Activated T-cell treated with anti-CD3 and anti-CD28 coated beads, Interleukin-2, amount 50 U/mL, for 72 hours (primary cell): ENCODE results near the gene ARL3. TPM values are rescaled to one million over a fixed set of nuclear protein-coding genes. Genes with fewer than 3 reads are reported as not detected.
A peak's percentile ranks its signal among the peaks of the same experiment; 100 is the strongest.

Source experiments
- ATAC-seq, 2 donors: fragments of 150-1000 bp; cut with Tn5 transposase; replicated peaks in 1 of 2; 2 replicates each; pipeline ENCODE4 v1.10.0; 2021; ENCODE audit warnings: moderate library complexity in 2 of 2, mild to moderate bottlenecking in 1 of 2
- DNase-seq, 2 donors: peaks; one replicate each; pipeline ENCODE4 v3.0.0; 2021 to 2022; ENCODE audit warnings: mixed read lengths in 1 of 2
- H3K27ac Mint-ChIP-seq: one replicate; pipeline ENCODE4 v1.8.0; 2022; ENCODE audit warnings: mild to moderate bottlenecking, moderate library complexity, mixed read lengths
- H3K27me3 Mint-ChIP-seq: one replicate; pipeline ENCODE4 v1.8.0; 2022; ENCODE audit warnings: low read depth, mixed read lengths
- H3K36me3 Mint-ChIP-seq, 2 donors: one replicate each; pipeline ENCODE4 v1.8.0; 2022; ENCODE audit warnings: mixed read lengths in 2 of 2, mild to moderate bottlenecking in 1 of 2; ENCODE audit not compliant: insufficient read depth in 2 of 2
- H3K4me1 Mint-ChIP-seq: one replicate; pipeline ENCODE4 v1.8.0; 2022; ENCODE audit warnings: low read depth, mixed read lengths
- H3K4me3 Mint-ChIP-seq, 2 donors: one replicate each; pipeline ENCODE4 v1.8.0; 2022; ENCODE audit warnings: mild to moderate bottlenecking in 2 of 2, mixed read lengths in 2 of 2, moderate library complexity in 2 of 2
- H3K9me3 Mint-ChIP-seq, 2 donors: one replicate each; pipeline ENCODE4 v1.8.0; 2022; ENCODE audit warnings: mixed read lengths in 2 of 2
- total RNA-seq, 2 donors: library from RNA; stranded (reverse); gene quantifications; one replicate each; pipeline ENCODE4 v1.2.3, GENCODE V29; 2022

Gene ARL3
- total RNA-seq, 2 donors from 2014 or later, result 8.0 to 8.7 TPM

DNA sequence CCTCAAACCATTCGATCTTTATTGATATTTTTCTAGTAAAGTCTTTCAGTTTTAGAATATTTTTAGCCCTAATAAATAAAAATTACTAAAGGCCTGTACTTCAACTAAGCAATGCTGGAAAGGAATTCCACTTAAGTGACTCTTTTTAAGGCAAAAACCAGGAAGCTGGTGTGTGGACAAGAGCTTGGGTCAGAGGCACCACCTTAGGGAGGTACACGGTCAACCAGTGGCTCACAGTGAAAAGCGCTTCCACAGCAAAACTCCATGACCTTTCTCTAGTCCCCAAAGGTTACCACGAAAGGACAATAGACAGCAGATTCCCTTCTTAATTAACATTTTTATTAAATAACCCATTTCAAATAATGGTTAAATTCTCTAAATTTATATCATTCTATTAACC is 31.2 kb downstream of the ARL3 start:
- ATAC-seq, result no peak
- H3K36me3 Mint-ChIP-seq, result peaks cover 2 to 6% of the 10 kb centered on the region in 2 donors
- no peak for DNase-seq
- H3K27me3 Mint-ChIP-seq, result no peaks in the 10 kb centered on the region
- no peak overlapping the region for H3K4me3 Mint-ChIP-seq
- H3K27ac Mint-ChIP-seq, result no peak overlapping the region
- peaks cover 12% of the 10 kb centered on the region for H3K4me1 Mint-ChIP-seq
- no peaks in the 10 kb centered on the region for H3K9me3 Mint-ChIP-seq

DNA sequence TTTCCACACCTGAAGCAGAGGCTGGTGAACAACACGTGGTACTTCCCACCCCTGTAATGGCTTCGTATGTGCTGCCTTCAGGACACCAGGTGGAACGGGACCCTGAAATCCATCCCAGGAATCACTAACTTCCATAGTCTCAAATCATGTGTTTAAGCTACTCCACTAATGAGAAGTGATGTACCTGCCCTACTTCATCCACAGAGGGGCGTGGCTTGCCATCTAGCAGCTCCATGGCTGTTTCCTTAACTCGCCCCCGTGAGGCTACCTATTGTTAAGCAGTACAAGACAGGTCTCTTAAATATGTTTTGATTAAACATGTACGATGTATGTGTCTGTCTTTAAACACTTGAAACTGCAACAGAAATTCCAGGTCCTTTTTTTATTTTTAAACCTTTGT is 31.8 kb downstream of the ARL3 start:
- no peak for DNase-seq
- Mint-ChIP-seq H3K9me3 (no peaks in the 10 kb centered on the region), H3K36me3 (peaks cover 2 to 6% of the 10 kb centered on the region in 2 donors), H3K4me3 (no peak overlapping the region), H3K27me3 (no peaks in the 10 kb centered on the region), H3K27ac (no peak overlapping the region), H3K4me1 (peaks cover 12% of the 10 kb centered on the region)
- ATAC-seq, result no peak

GRCh38 chr10:102681696-102682095 is 32.5 kb downstream of the ARL3 start:
- ATAC-seq (peak in 1 of 2 donors; percentile 19), DNase-seq (no peak)
- peaks cover 2 to 6% of the 10 kb centered on the region in 2 donors for H3K36me3 Mint-ChIP-seq
- peaks cover 12% of the 10 kb centered on the region for H3K4me1 Mint-ChIP-seq
- no peaks in the 10 kb centered on the region for H3K9me3 Mint-ChIP-seq
- no peaks in the 10 kb centered on the region for H3K27me3 Mint-ChIP-seq
- H3K4me3 Mint-ChIP-seq, result peak overlapping the region in 1 of 2 donors; percentile 7
- H3K27ac Mint-ChIP-seq, result no peak overlapping the region

- H3K27me3 Mint-ChIP-seq, result no peaks in the 10 kb centered on the region
- H3K27ac Mint-ChIP-seq, result no peak overlapping the region
- no peak for ATAC-seq
- peaks cover 0 to 3% of the 10 kb centered on the region in 2 donors for H3K36me3 Mint-ChIP-seq
- DNase-seq, result no peak
- H3K9me3 Mint-ChIP-seq, result no peaks in the 10 kb centered on the region
- no peak overlapping the region for H3K4me3 Mint-ChIP-seq
- H3K4me1 Mint-ChIP-seq, result peaks cover 29% of the 10 kb centered on the region
These were observed 34.6 kb downstream of the ARL3 start for GRCh38 chr10:102679596-102679995.

DNA sequence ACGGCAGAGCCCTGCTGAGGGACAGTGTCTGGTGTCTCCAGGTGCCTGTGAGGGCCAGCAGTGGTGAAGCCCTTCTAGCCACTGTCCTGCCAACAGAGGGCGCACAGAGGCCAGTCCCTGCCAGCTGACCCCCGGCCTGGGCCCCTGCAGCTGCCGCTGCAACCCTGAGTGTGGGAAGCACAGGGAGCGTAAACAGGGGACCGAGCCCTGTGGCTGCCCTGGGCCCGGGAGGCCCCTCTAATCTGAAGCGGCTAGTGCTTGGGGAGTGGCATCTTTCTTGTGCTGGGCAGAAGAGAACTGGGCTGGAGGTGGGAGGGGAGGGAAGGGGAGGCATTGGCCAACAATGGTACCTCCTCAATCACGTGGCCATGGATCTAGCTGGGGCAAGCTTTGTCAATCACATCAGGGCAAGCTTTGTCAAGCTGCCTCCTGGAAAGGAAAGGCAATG is 35.3 kb downstream of the ARL3 start:
- H3K36me3 Mint-ChIP-seq, result peaks cover 0 to 3% of the 10 kb centered on the region in 2 donors
- H3K27ac Mint-ChIP-seq, result no peak overlapping the region
- no peak overlapping the region for H3K4me3 Mint-ChIP-seq
- H3K27me3 Mint-ChIP-seq, result no peaks in the 10 kb centered on the region
- no peaks in the 10 kb centered on the region for H3K9me3 Mint-ChIP-seq
- peak; percentile 33 to 45 for DNase-seq
- ATAC-seq, result peak in 1 of 2 donors; percentile 30
- H3K4me1 Mint-ChIP-seq, result peaks cover 37% of the 10 kb centered on the region

DNA sequence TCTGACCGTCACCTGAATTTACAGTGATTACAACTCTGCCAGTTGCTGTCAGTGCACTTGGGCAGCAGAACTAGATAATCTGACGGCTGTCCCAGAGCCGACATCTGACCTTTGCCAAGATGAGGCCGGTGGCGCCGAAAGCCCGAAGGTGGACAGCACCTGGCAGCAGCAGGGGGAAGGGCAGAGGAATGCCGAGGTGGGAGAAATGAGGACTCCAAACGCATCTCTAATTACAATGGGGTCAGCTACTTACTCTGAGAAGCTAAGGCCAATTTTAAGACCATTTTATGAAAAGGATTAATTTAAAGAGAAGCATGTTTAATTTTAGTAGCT is 36.2 kb downstream of the ARL3 start:
- no peaks in the 10 kb centered on the region for H3K27me3 Mint-ChIP-seq
- DNase-seq (no peak), ATAC-seq (no peak)
- H3K4me3 Mint-ChIP-seq, result no peak overlapping the region
- no peak overlapping the region for H3K27ac Mint-ChIP-seq
- H3K4me1 Mint-ChIP-seq, result peaks cover 45% of the 10 kb centered on the region
- H3K36me3 Mint-ChIP-seq, result peaks cover 0 to 3% of the 10 kb centered on the region in 2 donors
- no peaks in the 10 kb centered on the region for H3K9me3 Mint-ChIP-seq

DNA sequence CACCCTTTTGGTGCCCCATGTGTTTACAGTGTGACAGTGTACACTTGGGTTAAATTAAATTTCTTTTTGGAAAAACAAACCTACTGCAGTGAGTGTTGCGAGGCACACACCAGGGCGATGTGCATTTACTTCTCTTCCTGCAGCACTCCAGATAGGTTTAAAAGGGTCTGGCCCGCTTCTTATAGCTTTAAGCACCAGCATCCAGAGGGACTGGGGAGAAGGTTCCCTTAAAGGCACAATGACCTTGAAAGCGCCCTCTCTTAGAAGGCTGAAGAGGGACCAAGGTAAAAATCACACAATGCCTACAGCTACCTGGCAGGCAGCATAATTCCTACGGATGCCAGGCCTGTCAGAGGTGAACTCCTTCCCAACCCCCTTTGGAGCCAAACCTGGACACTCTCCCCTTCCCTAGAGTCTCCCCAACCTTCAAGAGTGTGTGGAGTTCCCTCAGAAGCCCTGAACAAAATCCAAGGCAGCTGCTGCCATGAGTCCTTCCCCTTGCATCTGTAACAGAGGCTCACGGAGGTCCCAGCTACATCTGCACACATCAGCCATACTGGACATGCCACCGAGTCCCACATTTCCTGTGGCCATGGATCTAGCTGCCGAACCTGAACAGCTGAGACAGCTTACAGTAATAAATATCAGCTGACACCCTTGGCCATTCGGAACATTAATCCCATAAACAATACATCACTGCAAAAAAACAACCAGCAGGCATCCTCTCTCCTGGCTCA is 36.7 kb downstream of the ARL3 start:
- Mint-ChIP-seq H3K9me3 (no peaks in the 10 kb centered on the region), H3K4me1 (peaks cover 45% of the 10 kb centered on the region), H3K36me3 (peaks cover 0 to 3% of the 10 kb centered on the region in 2 donors), H3K27ac (no peak overlapping the region), H3K4me3 (no peak overlapping the region), H3K27me3 (no peaks in the 10 kb centered on the region)
- DNase-seq (no peak), ATAC-seq (no peak)

DNA sequence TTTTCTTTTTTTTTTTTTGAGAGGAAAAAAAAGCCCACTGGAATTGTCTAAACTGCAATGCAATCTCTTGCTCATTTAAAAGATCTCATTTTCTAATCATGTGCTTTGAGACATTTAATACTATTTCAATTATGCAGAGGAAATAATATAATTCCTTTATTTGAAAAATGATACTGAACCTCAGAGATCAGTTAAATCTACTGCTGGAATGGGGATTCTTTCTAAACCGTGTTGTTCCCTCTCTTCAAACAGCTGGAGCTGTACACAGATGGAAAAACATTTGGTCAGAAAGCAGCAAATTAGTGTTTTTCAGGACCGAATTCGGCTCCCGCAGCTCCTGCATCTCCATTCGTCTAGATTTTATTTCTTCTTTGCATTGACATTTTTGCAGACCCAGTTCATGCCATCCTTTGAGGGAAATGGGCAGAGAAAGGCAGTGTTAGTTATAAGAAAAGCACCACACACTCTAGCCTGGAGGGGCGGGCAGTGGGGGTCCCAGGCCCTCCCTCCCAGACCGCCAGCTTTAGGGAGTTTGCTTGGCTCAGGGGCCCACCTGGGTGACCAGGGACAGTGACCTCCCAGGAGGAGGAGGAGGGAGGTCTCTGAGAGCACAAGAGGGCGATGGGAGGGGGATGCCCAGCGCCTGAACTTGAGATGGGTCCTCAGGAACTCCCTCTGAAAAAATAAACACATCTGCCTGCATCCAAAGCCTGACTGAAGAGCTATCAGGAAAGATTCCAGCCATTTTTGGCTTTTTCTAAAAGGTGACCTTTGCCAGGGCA is 37.5 kb downstream of the ARL3 start:
- Mint-ChIP-seq H3K9me3 (no peaks in the 10 kb centered on the region), H3K27me3 (no peaks in the 10 kb centered on the region), H3K4me3 (no peak overlapping the region), H3K27ac (no peak overlapping the region), H3K36me3 (no peaks in the 10 kb centered on the region), H3K4me1 (peaks cover 39% of the 10 kb centered on the region)
- no peak for ATAC-seq
- no peak for DNase-seq

DNA sequence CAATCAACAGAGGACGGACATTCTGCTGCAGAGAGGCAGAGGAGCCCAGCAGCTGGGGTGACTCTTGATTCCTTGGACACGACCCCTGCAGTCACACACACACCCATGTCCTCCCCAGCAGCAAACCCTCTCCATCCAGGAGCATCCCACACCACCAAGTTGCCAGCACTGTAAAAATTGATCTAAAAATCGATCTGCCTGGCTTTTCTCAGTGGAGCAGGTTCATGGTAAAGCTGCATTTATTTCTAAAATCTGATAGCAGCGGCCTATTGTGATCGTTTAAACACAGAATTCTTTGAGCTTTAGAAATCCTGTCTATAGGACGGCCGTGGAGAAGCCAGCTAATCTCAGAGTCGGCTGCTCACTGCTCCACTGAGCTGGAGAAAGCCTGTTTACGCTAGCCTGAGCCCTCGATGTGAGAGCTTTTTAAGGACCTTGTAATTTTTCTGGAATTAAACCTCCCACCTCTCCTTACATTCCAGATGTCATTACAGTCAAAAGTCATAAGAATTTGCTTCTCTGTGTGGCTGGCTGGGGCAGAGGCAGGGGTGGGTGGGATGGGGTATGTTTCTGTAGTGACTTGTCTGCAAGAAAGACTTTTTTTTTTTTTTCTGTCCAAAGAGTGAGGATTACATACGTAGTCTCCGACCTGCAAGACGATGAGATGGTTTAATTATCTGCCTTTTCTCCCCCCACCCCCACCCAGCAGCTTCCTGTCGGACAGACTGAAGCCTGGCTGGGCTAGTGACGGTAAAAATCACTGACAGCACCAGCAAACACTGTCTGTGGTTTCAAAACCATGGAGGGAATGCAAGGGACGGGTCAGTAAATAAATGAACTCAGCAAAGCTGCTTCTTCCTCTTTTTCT is 38.3 kb downstream of the ARL3 start:
- Mint-ChIP-seq H3K36me3 (no peaks in the 10 kb centered on the region), H3K4me1 (peaks cover 34% of the 10 kb centered on the region), H3K27me3 (no peaks in the 10 kb centered on the region), H3K4me3 (no peak overlapping the region), H3K27ac (no peak overlapping the region), H3K9me3 (no peaks in the 10 kb centered on the region)
- no peak for ATAC-seq
- DNase-seq, result no peak

DNA sequence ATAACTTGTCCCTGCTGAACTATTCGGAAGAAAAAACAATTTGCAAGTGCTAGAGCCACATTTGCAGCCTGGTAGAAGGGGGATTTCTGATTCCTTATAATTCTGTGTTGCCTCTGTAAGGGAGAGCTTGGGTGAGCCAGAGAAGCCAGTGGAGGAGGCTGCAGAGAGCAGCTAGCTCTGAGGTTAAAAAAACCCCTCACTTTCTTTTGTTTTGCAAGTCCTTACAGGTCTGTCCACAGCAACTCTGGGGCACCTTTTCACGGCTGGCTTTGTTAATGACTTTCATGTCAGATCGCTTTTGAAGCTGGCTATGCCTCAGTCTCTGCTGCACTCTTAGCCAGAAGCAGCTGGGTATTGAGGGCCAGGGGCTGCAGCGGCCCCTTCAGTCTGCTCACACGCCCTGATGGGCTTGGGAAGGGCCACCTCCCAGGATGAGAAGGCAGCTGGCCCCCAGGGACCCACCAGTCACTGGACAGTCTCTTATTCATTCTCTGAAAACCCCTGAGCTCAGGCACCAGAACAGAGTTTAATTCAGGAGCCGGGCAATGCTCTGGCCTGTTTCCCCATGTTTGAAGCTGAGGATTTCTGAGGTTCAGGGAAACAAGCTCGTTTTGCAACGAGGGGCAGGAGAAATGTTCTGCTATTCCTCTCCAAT is 39.1 kb downstream of the ARL3 start:
- ATAC-seq (no peak), DNase-seq (no peak)
- Mint-ChIP-seq H3K9me3 (no peaks in the 10 kb centered on the region), H3K4me1 (peaks cover 34% of the 10 kb centered on the region), H3K27ac (no peak overlapping the region), H3K4me3 (peak overlapping the region; percentile 75 to 83), H3K36me3 (no peaks in the 10 kb centered on the region), H3K27me3 (no peaks in the 10 kb centered on the region)

DNA sequence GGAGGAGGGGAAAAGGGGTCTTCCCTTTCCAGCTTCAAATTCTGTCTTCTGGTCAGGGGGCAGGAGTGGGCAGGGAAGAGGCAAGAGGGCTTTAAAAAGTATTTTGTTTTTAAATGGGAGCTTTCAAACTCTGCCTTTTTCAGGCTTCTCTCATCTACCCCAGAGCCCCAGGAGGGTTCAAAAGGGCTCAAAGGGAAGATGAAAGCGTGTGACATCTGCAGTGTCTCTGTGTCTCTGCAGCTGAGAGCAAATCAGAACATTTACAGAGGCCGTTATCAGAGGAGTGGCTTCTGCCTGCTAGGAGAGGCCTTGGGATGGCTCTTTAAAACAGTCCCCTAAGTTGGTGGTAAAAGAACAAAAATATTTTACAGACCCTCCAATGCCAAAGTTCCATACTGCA is 39.6 kb downstream of the ARL3 start:
- Mint-ChIP-seq H3K36me3 (no peaks in the 10 kb centered on the region), H3K4me1 (peaks cover 34% of the 10 kb centered on the region), H3K27ac (peak overlapping the region; percentile 45), H3K9me3 (no peaks in the 10 kb centered on the region), H3K27me3 (no peaks in the 10 kb centered on the region), H3K4me3 (peak overlapping the region; percentile 75 to 83)
- ATAC-seq (peak; percentile 28 to 32), DNase-seq (no peak)

DNA sequence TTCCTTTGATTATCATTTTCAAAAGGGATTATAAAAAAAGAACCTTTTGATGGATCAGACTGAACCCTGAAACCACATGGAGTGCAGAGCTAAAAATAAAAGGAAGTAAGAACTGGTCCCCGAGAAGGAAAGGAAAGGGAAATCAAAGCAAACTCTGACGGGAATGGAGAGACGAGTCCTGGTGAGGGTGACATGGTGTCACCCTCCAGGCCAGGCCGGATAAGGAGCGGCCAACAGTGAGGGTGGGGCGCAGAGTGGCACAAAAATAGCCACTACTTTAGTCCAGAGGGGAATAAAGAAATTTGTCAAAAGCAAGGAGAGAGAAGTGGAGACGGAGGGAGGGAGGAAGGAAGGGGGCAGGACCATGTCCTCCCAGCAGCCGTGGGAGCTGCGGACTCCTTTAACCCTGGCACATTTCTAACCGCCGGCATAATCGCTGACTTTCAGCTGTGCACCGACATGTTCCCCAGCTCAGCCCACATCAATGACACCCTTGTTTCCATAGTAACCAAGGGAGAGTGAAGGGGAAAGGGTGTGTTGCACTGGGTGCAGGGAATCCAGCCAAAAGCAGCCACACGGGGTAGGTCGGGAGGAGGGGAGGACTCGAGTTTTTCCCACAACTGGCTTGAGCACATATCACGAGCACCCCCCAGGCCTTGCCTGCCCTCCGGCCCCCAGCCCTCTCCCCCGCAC is 40.2 kb downstream of the ARL3 start:
- ATAC-seq, result peak; percentile 91 to 92
- H3K27me3 Mint-ChIP-seq, result no peaks in the 10 kb centered on the region

More for the DNA sequence above, 40.2 kb downstream of the ARL3 start:
- Mint-ChIP-seq H3K27ac (peak overlapping the region; percentile 74), H3K4me3 (peak overlapping the region; percentile 82 to 83), H3K9me3 (no peaks in the 10 kb centered on the region), H3K36me3 (no peaks in the 10 kb centered on the region), H3K4me1 (peaks cover 34% of the 10 kb centered on the region)
- DNase-seq, result peak; percentile 67 to 73
